Activated CD8-positive, alpha-beta memory T cell treated with anti-CD3 and anti-CD28 coated beads for 48 hours (primary cell): ENCODE results near the gene DLG5.
"Not testable (repeated sequence)": the region's sequence is repeated elsewhere in the genome, so short reads cannot be mapped to it uniquely, and the experiment has no call there.

Experiments
- DNase-seq, 3 experiments: peaks; one replicate each; pipeline ENCODE4 v3.0.0-alpha.2; 2020; ENCODE audit warnings: low read depth in 2 of 3, low spot score in 2 of 3

DLG5 gene

GRCh38 chr10:77773631-77774426 is 152.7 kb downstream of the DLG5 start:
- DNase-seq, result no peak

GRCh38 chr10:77772852-77773600 is 153.5 kb downstream of the DLG5 start:
- not testable (repeated sequence) for DNase-seq

GRCh38 chr10:77771851-77772250 is 154.7 kb downstream of the DLG5 start:
- DNase-seq, result no peak

- DNase-seq, result no peak
These were observed 155.1 kb downstream of the DLG5 start for GRCh38 chr10:77771450-77771849.

- no peak for DNase-seq
These were observed 155.7 kb downstream of the DLG5 start for GRCh38 chr10:77770868-77771175.

GRCh38 chr10:77770081-77770867 is 156.3 kb downstream of the DLG5 start:
- no peak for DNase-seq

GRCh38 chr10:77768039-77768438 is 158.5 kb downstream of the DLG5 start:
- DNase-seq, result no peak

GRCh38 chr10:77763453-77764430 is 162.8 kb downstream of the DLG5 start:
- no peak for DNase-seq

- DNase-seq, result not testable (repeated sequence)
These were observed 168.1 kb downstream of the DLG5 start for GRCh38 chr10:77758406-77758805.

GRCh38 chr10:77756319-77757232 is 170.0 kb downstream of the DLG5 start:
- DNase-seq, result no peak

GRCh38 chr10:77746047-77746707 is 180.4 kb downstream of the DLG5 start:
- no peak for DNase-seq

GRCh38 chr10:77744245-77744644 is 182.3 kb downstream of the DLG5 start:
- no peak for DNase-seq

GRCh38 chr10:77742172-77742571 is 184.4 kb downstream of the DLG5 start:
- DNase-seq, result no peak

GRCh38 chr10:77741746-77742145 is 184.8 kb downstream of the DLG5 start:
- no peak for DNase-seq
